Muscle of back (tissue), 13 donors: Measurements from ENCODE around the gene TUBB1. TPM values are rescaled to one million over a fixed set of nuclear protein-coding genes. Genes with fewer than 3 reads are reported as not detected.
"Not testable (repeated sequence)": the region's sequence is repeated elsewhere in the genome, so short reads cannot be mapped to it uniquely, and the experiment has no call there.

ENCODE experiments used
- DNase-seq, 3 donors: peaks; one replicate each; pipeline versions ENCODE4 v3.0.0 to v3.0.0-alpha.2; 2013
- long read RNA-seq, 9 donors: transcript quantifications; one replicate each; lab custom pipeline, GENCODE V29; 2026
- polyA plus RNA-seq, 10 donors: library from polyadenylated mRNA; unstranded; fragments of 120-200 nt; gene quantifications; one replicate each; pipeline ENCODE4 v1.2.1, GENCODE V29; 2013; ENCODE audit not compliant: insufficient read length in 10 of 10

Gene TUBB1
- 1 to 10 TPM in 3 of 10 donors, under 1 TPM in 7; 0.32 to 1.4 (median 0.83) TPM for polyA plus RNA-seq
- long read RNA-seq, donor 1 = 0 reads
- long read RNA-seq, donor 2 = 0 reads
- long read RNA-seq, donor 3 = 0 reads
- long read RNA-seq, donor 4, partial matches to known transcripts = 1,471 of 1,497 reads
- long read RNA-seq, donor 4, other reads (novel, unspliced or antisense) = 26 of 1,497 reads
- long read RNA-seq, donor 5 = 0 reads
- long read RNA-seq, donor 6 = 0 reads
- long read RNA-seq, donor 7 = 0 reads
- long read RNA-seq, donor 8, partial matches to known transcripts = 0 of 1 reads
- long read RNA-seq, donor 8, other reads (novel, unspliced or antisense) = 0 of 1 reads
- long read RNA-seq, donor 9 = 0 reads

GRCh38 chr20:59019217-59019616 is at the start of gene TUBB1:
Gene TUBB1, plus strand, starts transcription at chr20:59019429. Its CDS starts 94 bp downstream, at chr20:59019523.
- no peak for DNase-seq

GRCh38 chr20:58969439-58969838 is 49.8 kb upstream of the TUBB1 start:
- DNase-seq = no peak

GRCh38 chr20:58970146-58970545 is 49.1 kb upstream of the TUBB1 start:
- DNase-seq = no peak

- DNase-seq = no peak
Observed at GRCh38 chr20:58971429-58971828, 47.8 kb upstream of the TUBB1 start.

GRCh38 chr20:58973179-58973578 is 46.0 kb upstream of the TUBB1 start:
- DNase-seq = no peak

GRCh38 chr20:58973866-58974265 is 45.4 kb upstream of the TUBB1 start:
- no peak for DNase-seq

- DNase-seq = no peak
Observed at GRCh38 chr20:58975353-58975752, 43.9 kb upstream of the TUBB1 start.

GRCh38 chr20:58976061-58976730 is 43.0 kb upstream of the TUBB1 start:
- no peak for DNase-seq

GRCh38 chr20:58978351-58979190 is 40.7 kb upstream of the TUBB1 start:
- DNase-seq = no peak

- peak; percentile 83 to 93 (median 90) for DNase-seq
Observed at GRCh38 chr20:58980711-58981627, 38.3 kb upstream of the TUBB1 start, which contains the start of gene NELFCD. Gene NELFCD, plus strand, starts transcription at chr20:58981256. Its CDS starts 54 bp downstream, at chr20:58981310.

GRCh38 chr20:58981628-58982364 is 37.4 kb upstream of the TUBB1 start:
- peak in 2 of 3 donors; percentile 28 to 81 for DNase-seq

- no peak for DNase-seq
Observed at GRCh38 chr20:58982406-58983114, 36.7 kb upstream of the TUBB1 start.

GRCh38 chr20:58983115-58983468 is 36.1 kb upstream of the TUBB1 start:
- not testable (repeated sequence) for DNase-seq

GRCh38 chr20:58984691-58985090 is 34.5 kb upstream of the TUBB1 start:
- DNase-seq = no peak

- DNase-seq = no peak
Observed at GRCh38 chr20:58985656-58986055, 33.6 kb upstream of the TUBB1 start.

GRCh38 chr20:58986286-58986967 is 32.8 kb upstream of the TUBB1 start:
- no peak for DNase-seq

- DNase-seq = no peak
Observed at GRCh38 chr20:58986968-58987517, 32.2 kb upstream of the TUBB1 start.

- DNase-seq = no peak
Observed at GRCh38 chr20:58987790-58988564, 31.3 kb upstream of the TUBB1 start.
